ENCODE results near the gene PURA.

PURA gene

DNA sequence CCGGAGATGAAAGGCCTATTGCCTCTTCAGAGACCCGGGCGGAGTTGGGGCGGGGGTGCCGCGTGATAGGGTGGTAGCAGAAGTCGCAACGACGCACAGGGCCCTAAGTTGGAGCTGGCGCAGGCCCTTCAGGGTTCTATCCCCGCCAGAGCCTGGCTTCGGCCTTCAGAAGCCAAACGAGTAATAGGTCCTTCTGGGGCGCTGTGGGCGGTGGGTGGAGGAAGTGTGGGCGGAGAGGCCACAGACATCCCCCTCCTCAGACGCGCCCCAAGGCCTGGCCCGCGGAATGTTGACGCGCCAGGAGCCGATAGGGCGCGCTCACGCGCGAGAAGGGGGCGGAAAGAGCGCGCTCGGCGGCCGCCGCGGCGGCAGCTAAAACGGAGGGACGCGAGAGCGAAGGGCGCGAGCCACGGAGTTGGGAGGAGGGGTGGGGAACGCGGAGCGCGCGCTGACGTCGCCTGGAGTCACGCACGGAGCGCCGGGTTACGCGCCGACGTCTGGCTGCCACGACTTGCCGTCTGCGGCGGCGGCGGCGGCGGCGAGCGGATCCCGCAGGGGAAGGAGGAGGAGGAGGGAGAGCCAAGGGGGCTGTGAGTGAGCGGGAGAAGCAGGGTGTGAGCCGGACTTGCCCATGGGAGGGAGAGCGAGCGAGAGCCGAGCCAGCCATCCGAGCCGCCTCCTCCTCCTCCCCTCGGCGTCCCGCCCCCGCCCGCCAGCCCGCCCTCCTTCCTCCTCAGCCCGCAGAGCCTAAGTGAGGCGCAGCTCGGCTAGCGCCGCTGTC lies 6.4 kb upstream of the PURA start:
- DNase-seq (ENCODE audit: low read depth) = peak; percentile 96
- H3K4me3 ChIP-seq (ENCODE audit: low read depth, low read length) = peak overlapping the region; percentile 73
- TF ChIP-seq POLR2A (IDR thresholded peaks at IDR 0.05; ENCODE audit: extremely low read depth, insufficient read length) = peak; percentile 52
- peak; percentile 29; the same call in 1 of the 2 replicates for TF ChIP-seq MYC (IDR thresholded peaks at IDR 0.05; ENCODE audit: low read depth, low read length)
- TF ChIP-seq, protein P1, sequence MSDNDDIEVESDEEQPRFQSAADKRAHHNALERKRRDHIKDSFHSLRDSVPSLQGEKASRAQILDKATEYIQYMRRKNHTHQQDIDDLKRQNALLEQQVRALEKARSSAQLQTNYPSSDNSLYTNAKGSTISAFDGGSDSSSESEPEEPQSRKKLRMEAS (IDR thresholded peaks at IDR 0.05; ENCODE audit: low read depth, low read length) = peak; percentile 31; the same call in 1 of the 2 replicates
- TF ChIP-seq, protein P2, sequence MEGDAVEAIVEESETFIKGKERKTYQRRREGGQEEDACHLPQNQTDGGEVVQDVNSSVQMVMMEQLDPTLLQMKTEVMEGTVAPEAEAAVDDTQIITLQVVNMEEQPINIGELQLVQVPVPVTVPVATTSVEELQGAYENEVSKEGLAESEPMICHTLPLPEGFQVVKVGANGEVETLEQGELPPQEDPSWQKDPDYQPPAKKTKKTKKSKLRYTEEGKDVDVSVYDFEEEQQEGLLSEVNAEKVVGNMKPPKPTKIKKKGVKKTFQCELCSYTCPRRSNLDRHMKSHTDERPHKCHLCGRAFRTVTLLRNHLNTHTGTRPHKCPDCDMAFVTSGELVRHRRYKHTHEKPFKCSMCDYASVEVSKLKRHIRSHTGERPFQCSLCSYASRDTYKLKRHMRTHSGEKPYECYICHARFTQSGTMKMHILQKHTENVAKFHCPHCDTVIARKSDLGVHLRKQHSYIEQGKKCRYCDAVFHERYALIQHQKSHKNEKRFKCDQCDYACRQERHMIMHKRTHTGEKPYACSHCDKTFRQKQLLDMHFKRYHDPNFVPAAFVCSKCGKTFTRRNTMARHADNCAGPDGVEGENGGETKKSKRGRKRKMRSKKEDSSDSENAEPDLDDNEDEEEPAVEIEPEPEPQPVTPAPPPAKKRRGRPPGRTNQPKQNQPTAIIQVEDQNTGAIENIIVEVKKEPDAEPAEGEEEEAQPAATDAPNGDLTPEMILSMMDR (IDR thresholded peaks at IDR 0.05; ENCODE audit: low read depth, low read length) = no peak

DNA sequence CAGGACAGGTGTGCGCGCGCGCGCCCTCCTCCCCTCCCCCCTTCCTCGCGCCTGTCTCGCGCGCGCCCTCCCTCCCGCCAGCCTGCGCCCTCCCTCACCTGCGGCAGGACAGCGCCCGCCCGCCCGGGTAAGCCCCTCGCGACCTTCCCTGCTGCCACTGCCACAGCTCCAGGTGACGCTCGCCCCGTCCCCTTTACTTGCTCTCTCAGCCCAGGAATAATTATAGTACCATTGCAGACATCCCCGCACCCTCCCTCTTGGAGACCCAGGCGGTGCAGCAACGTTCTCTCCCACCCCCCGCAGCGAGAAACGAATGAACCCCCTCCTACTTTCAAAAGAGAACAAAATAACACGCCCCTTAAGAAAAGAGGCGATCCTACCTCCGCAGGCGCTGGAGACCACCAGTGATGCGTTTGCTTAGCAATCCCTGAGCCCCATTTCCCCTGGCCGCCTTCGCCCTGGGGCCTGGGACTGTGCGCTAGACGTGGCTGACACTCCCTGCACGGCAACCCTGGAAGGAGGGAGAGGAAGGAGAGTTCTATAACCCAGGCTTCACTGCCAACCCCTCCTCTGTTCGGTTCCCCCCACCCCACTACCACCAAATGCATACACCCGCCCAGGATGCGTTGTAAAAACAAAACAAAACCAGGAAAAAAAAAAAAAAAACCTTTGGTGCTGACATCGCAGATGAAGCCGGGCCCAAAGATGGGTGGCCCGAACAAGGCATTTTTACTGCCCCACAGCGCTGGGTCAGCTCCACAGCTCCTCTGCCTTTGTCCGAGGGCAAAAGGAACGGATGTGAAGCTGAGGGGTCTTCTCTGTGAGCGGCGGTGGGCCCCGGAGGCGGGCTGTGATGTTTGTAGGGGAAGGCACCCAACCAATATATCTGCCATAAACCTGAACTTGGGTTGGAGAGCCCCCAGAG lies 5.6 kb upstream of the PURA start:
- TF ChIP-seq, protein P1 (IDR thresholded peaks at IDR 0.05; ENCODE audit: low read depth, low read length) = 0 out of 2 replicates have a peak, but pooled peaks have one; percentile 1
- no peak for TF ChIP-seq MYC (IDR thresholded peaks at IDR 0.05; ENCODE audit: low read depth, low read length)
- peak overlapping the region; percentile 73 for H3K4me3 ChIP-seq (ENCODE audit: low read depth, low read length)
- DNase-seq (ENCODE audit: low read depth) = peak; percentile 44

DNA sequence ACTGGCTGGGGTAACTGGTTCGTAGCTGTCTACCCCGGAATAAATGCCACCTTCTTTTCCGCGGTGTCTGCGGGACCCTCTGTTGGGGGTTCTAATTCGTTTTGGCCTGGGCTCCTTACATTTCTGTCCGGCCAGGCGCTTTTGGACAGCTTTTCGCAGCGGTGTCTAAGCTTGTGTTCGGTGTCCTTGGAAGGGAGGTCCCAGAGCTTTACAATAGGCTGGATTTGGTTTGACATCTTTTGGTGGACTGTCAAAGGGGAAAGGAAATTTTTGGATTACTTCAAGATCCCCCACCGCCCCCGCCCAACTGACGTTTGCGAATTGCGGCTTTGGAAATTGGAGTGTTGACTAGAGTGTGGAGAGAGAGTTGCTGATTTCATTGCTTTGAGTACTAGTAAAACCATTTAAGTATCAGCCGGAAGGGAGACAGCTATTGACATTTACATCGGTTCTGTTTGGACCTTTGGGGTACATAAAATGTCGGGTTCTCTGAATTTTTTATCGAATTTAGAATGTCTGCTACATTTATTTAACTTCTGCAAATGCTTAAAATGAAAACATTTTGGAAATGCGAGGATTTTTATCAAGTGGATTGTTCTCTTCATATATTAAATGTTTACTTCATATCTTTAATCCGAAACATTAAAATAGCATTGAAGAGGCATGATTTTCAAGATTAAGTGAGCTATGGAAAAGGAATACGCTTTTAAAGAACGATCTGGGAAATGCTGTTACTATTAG lies 4.7 kb upstream of the PURA start:
- DNase-seq (ENCODE audit: low read depth) = no peak
- TF ChIP-seq POLR2A (IDR thresholded peaks at IDR 0.05; ENCODE audit: extremely low read depth, insufficient read length) (no peak), MYC (IDR thresholded peaks at IDR 0.05; ENCODE audit: low read depth, low read length) (no peak)
- TF ChIP-seq, protein P1 (IDR thresholded peaks at IDR 0.05; ENCODE audit: low read depth, low read length) = no peak
- TF ChIP-seq, protein P2 (IDR thresholded peaks at IDR 0.05; ENCODE audit: low read depth, low read length) = no peak
- peak overlapping the region; percentile 73 for H3K4me3 ChIP-seq (ENCODE audit: low read depth, low read length)

DNA sequence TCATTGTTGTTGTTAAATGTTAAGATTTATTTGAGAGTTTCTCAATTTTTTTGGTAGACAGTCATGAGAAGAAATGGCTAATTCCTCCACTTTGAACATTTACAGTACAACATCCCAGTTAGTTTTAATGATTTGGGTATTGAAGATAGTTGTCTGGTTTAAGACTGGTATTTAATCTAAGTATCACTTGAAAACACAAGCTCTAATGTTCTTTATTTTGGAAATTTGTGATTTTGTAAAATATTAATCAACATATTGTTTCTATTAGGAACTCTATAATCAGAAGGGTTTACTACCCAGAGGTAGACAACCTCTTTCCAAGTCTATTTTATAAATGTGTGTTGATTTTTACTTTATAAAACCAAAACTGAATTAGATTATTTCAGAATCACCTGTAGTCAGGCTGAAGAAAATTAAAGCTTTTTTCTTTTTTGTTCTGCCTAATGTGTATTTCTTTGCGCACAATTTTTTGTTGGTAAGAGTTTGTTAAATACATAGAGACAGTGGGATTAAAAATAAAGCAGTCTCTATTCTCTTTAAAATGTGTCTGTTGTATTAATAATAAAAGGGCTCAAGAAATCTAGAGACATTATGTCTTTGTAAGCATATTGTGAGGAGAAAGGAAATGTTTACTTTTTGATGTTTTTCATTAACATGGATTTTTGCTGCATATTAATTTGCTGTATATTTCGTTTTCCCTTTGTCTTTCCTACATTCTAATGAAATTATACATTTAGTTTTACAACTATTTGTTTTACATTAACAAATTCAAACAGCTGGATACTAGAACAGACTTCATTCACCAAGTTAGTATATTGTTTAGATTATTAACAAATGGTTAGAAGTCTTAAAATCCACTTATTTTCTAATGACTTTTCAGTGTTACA lies 3.9 kb upstream of the PURA start:
- TF ChIP-seq MYC (IDR thresholded peaks at IDR 0.05; ENCODE audit: low read depth, low read length) (no peak), POLR2A (IDR thresholded peaks at IDR 0.05; ENCODE audit: extremely low read depth, insufficient read length) (no peak)
- TF ChIP-seq, protein P2 (IDR thresholded peaks at IDR 0.05; ENCODE audit: low read depth, low read length) = no peak
- TF ChIP-seq, protein P1 (IDR thresholded peaks at IDR 0.05; ENCODE audit: low read depth, low read length) = no peak
- H3K4me3 ChIP-seq (ENCODE audit: low read depth, low read length) = no peak overlapping the region
- DNase-seq (ENCODE audit: low read depth) = no peak

DNA sequence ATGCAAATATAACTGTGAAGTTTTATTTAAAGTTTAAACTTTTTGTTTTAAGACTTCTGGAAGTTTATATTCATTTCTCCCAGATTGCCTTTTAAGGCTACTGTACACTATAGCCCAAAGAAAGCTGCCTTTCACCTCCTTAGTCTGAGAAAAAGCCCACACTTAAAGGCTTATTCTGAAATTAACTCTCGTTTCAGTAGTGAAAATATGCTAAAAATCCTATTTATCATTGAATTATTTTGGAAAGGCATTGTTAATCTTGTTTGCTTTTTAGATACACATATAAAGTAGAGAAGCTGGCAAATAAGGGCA lies 3.3 kb upstream of the PURA start:
- no peak for DNase-seq (ENCODE audit: low read depth)
- no peak overlapping the region for H3K4me3 ChIP-seq (ENCODE audit: low read depth, low read length)
- TF ChIP-seq, protein P1 (IDR thresholded peaks at IDR 0.05; ENCODE audit: low read depth, low read length) = no peak
- no peak for TF ChIP-seq POLR2A (IDR thresholded peaks at IDR 0.05; ENCODE audit: extremely low read depth, insufficient read length)
- TF ChIP-seq MYC (IDR thresholded peaks at IDR 0.05; ENCODE audit: low read depth, low read length) = no peak
- TF ChIP-seq, protein P2 (IDR thresholded peaks at IDR 0.05; ENCODE audit: low read depth, low read length) = no peak
